NCI-H128 (cell line): ENCODE measurements around the gene PLEKHH3.
"Not testable (repeated sequence)": the region's sequence is repeated elsewhere in the genome, so short reads cannot be mapped to it uniquely, and the experiment has no call there.

Experiments
- DNase-seq: peaks from one replicate; lab custom pipeline; 2025; ENCODE audit not compliant: unreplicated experiment; lab: John Stamatoyannopoulos, UW

PLEKHH3 gene

DNA sequence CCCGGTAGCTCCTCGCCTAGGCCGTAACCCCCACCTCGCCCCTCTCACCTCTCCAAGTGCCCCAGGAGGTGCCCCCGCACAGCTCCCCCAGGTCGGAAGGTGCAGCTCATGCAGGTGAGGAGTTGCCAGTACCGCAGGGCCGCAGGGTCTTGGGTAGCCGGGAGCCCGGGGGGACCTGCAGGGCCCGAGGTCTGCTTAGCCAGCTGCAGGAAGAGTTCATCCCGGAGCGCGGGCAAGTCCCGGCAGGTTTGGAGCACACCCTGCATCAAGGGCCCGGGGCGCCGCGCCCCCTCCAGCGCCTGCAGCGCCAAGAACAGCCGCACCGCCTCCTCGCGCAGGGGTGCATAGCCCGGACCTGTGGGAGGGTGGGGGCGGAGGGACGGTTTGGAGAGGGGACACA lies 4.8 kb downstream of the PLEKHH3 start:
- no peak for DNase-seq

DNA sequence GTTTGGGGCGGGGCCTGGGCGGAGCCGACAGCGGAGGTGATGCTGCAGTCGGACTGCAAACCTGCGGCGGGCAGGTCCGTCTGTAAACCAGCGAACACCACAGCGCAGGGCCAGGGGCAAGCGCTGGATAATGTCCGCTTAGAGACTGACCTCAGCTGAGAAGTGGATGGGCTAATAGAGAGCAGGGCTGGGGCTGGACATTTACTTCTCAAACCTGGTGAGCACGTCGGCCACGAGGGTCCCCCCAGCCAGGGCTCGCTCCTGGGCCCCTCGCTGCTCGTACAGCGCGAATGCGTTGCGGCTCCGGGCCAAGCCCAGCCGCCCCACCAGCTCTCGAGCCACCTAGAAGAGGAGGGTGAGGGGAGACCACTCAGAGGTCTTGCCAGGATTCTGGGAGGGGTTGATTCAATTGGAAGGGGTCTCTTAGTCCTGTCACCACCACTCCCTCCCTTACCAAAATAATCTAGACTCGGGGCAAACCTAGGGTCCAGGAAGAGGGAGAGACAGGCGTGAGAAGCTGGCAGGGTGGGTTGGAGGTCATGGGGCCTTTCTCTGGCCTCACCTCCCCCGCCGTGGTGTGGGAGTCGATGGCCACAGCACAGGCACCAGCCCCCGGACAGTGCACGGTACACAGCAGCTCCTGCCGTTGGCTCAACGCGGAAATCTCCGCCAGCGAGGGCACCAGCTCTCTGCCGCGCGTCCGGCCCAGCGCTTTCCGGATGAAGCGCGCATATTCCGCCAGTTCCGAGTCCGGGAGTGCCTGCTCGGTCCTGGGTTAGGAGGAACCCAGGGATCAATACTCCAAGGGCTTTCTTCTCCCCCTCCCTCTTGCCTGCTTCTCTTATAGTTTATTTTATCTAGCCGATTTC lies 5.8 kb downstream of the PLEKHH3 start:
- no peak for DNase-seq

DNA sequence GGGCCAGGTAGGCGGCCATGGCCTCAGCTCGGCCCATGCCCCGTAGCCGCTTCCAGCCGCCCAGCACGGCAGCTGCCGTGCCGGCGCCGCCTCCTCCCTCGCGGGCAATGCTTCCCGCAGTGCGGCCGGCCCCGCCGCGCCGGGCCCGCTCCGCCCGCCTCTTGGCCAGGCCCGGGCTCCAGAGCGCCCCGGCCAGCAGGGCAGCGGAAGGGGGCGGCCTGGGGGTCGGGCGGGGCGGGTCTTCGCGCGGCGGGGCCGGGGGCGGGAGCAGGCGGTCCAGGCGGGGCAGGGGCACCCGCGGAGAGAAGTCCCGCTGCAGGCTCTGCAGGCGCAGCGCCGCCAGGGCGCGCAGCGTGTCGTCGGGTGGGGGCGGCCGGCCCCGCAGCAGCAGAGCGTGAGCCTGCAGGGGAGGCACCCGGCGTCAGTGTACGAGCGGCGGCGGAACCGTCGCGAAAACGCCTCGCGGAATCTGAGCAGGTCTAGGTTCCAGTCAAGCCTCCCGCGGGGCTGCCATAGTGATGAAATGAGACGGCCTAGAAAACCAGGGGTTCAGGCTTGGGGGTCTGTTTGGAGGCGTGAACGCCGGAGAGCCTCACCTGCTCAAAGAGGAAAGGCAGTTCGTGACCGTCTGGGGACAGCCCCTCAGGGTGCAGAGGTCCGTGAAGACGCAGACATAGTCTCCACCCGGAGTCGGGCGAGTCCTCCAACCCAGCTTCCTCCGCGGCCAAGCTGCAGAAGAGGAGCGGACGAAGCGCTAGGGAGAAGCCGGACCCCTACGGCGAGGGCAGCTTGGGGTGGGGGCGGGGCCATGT lies 6.6 kb downstream of the PLEKHH3 start:
- no peak for DNase-seq

DNA sequence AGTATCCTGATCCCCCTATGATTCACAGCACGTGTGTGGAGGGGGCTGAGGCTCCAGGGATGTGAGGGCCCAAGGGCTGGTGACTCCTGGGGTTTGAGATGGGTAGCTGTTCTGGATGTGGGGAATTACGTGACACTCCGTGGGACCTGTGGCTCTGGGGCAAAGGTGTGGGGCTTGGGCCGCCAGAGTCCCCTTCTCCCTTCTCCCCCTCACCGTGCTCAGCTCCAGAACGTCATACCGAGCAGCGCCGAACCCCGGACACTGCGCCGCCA lies 7.2 kb downstream of the PLEKHH3 start:
- no peak for DNase-seq

DNA sequence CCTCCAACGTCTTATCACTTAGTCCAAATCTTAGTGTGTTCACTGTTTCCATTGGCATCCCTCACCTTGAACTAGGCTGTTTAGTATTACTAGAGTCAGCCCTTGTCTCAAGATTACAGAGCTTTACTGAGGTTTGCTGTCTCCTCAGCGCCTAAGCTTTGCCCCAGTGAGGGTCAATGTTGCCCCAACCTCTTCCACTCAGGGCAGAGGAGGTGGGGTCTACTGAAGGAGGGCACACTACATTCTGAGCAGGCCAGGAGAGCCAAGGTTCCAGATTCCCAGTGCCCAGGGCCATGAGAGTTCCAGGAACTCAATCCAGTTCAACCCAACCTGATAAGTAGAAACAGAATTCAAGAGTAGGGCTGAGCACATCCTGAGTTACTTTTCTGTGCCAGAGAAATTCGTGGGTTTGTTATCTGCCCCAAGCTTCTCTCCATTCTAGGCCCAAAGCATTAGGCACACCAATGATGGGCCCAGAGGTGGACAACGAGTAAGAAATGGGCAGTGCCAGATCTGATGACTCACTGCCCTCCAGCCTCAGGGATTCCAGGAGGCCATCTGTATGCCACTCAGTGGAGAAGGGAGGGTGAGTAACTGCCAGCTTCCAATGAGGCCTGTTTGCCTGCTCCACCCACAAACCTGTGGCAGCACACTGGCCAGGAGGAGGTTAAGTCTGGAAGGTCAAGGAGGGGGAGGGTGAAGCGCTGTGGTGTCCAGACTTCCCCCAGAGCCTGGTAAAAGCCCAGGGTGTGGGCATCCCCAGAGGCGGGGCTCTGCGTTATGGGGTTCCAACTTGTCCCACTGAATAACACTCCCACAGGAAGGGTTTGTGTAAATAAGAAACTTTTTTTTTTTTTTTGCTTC lies 9.5 kb downstream of the PLEKHH3 start:
- DNase-seq: no peak

DNA sequence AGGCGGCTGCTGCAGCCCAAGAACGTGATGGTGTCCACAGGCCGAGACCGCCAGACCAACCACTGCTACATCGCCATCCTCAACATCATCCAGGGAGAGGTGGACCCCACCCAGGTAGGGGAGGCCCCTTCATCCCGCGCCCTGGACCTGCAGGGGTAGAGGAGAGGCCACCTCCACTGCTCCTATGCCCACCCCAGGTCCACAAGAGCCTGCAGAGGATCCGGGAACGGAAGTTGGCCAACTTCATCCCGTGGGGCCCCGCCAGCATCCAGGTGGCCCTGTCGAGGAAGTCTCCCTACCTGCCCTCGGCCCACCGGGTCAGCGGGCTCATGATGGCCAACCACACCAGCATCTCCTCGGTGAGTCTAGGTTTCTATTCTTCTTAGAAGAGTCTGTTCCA lies 10.7 kb downstream of the PLEKHH3 start:
- not testable (repeated sequence) for DNase-seq

DNA sequence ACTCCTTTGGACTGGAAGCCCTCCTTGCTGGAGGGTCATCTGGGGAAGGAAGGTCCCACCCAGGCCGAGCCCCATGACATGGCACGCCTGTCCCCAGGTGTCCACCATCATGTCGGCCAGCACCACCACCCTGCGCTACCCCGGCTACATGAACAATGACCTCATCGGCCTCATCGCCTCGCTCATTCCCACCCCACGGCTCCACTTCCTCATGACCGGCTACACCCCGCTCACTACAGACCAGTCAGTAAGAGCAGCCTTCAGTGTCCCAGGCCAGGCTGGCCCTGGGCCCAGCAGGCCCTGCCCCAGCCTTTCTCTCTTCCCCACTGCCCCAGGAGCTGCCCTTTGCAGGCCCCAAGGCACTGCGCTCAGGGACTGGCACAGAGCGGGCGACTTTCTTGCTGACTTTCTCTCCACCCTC lies 11.2 kb downstream of the PLEKHH3 start:
- DNase-seq: no peak

DNA sequence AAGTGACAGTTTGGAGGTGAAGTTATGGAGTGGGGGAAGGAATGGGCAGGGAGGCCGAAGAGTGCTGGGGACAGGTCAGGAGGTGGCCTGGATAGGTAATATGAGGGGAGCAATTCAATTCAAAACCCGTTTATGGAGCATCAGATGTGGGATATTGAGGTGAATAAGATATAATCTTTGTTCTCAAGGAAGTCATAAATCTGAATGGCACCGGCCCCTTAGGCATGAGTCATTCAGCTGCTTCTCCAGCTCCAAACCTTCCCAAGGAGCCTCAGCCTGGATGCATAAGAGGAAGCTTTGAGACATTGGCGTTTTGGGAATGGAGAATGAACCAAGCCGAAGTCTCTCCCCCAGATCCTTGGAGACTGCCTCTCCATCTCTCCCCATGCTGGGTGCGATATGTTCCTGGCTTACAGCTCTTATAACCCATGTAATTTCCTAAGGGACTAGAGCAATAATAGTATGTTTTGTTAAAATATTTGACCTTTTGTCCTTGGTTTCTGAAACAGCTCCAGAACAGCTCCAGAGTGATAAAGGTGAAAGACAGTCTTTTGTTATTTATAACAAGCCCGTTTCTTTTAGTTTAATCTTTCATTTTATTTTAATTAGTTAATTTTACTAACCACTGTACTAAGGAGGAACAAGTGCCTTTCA lies 16.0 kb downstream of the PLEKHH3 start:
- no peak for DNase-seq

DNA sequence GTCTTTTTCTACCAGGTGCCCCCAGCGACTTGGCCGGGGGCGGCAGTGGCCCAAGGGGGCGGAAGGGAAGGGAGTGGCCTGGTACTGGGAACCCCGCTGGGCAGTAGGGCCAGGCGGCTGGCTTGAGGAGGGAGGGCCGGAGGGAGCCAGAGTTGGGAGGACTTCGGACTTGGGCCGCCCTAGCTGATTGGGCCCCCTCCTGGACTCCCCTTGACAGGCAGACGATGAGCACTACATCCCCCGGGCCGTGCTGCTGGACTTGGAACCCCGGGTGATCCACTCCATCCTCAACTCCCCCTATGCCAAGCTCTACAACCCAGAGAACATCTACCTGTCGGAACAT lies 16.9 kb downstream of the PLEKHH3 start:
- DNase-seq: not testable (repeated sequence)

DNA sequence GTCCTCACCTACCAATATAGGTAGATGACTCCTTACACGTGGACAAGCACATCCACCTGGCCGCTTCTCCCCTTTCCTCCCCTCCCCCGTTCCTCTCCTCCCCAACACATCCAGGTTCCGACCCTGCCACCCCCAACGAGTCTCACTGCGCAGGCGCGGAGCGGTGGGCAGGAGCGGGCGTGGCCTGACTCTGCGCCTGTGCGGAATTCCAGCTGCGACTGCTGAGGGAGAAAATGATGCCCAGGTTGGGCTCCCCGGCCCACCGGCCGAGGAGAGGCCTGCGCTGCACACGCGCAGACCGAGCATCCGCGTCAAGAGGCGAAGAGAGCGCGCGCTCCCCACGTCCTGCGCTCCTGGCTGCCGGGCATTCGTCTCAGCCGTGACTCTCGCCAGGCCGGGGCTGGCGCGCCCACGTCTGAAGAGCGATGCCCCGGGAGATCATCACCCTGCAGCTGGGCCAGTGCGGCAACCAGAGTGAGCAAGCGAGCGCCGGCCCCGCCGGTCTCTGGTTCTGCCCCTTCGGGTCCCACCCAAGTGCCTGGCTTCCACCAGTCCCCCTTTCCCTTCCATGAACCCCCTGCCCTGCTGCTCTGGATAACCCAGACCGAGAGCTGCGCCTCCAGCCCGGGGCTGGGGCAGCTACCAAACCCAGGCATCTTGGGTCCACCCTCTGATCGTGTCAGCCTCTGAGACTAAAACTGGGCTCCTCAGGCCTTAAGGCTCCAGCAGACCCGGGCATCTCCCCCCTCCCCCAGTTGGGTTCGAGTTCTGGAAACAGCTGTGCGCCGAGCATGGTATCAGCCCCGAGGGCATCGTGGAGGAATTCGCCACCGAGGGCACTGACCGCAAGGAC lies 17.5 kb downstream of the PLEKHH3 start, which contains the start of gene TUBG2:
TUBG2 (plus strand) TSS at position 206 of the 853 bp plus-strand sequence; CDS start at position 426, 220 bp downstream.
- DNase-seq: peak; percentile 85

DNA sequence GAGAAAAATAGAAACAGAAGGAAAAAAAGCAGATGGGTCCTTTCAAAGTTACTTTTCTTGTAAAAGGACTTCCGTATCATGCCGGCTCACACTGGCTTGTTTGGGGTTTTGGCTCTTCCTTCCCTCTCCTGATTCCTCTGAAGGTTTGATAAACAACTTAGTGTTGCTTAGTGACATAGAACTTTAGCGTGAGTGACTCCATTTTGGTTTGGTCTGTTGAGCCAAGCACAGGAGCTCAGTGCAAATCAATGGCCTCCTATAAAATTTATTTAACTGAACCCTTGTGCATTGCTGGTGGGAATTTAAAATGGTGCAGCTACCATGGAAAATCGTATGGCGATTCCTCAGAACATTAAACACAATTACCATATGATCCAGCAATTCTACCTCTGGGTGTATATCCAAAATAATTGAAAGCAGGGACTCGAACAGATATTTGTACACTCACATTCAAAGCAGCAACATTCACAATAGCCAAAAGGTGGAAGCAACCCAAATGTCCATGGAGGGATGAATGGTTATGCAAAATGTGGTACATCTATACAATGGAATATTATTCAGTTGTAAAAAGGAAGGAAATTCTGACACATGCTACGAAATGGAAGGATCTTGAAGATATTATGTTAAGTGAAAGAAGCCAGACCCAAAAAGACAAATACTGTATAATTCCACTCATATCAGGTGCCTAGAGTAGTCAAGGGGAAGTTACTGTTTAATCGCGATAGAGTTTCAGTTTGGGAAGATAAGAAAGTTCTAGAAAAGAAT lies 18.8 kb downstream of the PLEKHH3 start:
- DNase-seq: no peak

DNA sequence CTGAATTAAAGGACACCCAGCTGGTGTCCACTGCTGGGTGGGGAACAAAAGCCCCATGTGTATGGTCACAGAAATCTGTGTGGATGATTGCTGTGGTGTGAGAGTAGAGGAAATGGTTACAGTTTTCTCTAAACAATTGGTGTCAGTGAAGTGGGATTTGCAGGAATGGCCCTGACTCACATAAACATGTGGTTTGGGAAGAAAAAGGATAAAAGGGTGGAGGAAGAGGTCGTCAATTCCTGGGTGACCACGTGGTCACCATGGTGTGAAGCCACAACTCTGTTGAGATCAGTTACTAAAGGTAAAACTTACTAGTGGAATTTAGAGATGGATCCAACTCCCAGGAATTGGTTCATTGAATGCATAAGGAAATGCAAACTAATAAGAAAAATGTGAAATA lies 21.3 kb downstream of the PLEKHH3 start:
- no peak for DNase-seq

DNA sequence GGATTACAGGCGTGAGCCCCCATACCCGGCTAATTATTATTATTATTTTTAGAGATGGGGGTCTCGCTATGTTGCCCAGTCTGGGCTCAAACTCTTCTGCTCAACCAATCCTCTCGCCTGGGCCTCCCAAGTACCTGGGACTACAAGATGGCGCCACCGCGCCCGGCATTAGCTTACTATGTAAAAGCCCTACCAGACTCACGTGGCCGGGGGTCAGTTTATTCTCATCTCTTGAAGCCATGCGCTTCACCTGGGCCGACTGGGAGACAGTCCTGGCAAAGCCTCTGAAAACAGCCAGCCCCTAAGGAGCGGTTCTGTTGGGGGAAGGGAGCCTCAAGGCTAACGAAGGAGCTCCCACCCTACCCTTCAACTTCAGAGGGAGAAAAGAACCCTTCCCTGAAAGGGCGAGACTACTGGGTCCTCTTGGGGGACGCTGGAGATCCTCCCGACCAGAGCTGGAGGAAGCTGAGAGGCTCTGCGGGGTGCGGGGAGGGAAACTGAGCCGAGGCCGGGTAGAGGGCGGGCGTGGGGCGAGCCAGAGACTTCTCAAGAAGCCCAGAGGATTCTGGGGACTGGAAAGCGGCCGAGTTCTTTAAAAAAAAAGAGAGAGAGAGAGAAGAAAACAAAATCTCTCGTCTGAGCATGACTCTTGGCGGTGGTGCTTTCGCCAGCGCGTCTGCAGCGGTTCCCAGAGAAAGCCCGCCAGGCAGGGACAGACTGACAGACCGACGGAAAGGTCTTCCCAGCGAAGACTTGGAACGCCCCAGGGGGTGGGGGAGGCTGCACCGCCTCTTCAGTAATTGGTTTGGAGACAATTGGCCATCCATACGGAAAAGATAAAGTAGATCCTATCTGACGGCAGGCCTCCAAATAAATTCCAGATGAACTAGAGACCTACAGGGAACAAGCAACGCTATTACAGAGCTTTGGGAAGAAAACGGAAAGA lies 23.3 kb downstream of the PLEKHH3 start:
- DNase-seq: no peak

DNA sequence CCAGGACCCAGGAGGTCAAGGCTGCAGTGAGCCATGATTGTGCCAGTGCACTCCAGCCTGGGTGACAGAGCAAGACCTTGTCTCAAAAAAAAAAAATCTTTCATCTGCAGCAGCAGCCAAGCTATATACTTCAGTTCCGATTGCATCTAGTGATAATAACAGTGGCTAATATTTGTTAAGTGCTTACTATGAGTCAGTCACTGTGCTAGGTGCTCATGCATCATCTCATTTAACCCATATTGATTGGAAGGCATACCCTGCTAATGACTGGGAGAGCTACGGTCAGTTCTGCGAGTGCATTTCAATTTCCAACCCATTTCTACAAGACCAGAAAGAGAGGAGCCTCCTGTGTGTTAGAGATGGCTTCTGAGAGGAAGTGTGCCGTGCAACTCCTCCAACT lies 25.4 kb downstream of the PLEKHH3 start:
- no peak for DNase-seq

DNA sequence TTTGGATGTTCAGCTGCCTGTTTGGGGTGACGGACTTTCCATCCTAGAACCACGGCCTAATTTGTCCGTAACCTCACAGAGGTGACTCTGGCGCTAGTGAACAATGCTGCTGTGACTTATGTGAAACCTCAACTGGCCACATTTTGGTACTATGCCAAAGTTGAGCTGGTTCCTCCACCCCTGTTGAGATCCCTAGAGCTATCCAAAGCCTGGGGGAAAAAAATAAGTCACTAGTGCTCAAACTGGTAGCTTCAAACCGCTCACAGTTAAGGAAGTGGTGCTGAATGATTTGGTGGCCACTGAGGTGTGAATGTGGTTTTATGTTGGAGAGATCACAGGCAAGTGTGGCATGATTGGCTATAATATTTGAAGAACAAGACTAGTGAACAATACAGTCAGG lies 29.0 kb downstream of the PLEKHH3 start:
- DNase-seq: no peak

DNA sequence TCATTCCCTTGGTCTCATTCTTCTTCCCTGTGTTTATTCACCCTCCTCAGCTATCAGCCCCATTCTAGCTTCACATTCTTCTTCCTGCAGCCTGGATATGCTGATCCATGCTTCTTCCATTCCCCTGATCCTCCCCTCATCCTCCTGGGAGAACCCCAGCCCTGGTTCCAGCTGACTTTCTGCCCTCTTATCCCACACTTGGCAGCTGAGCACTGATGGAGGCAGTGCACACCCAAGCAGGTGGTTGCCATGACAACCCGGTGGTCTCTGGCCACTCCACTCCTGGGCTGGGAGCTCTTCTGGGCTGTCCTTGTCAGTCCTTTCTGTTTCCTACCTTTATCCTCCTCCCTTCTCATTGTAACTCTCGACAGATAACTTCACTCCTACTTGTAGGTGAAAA lies 34.5 kb downstream of the PLEKHH3 start:
- no peak for DNase-seq

DNA sequence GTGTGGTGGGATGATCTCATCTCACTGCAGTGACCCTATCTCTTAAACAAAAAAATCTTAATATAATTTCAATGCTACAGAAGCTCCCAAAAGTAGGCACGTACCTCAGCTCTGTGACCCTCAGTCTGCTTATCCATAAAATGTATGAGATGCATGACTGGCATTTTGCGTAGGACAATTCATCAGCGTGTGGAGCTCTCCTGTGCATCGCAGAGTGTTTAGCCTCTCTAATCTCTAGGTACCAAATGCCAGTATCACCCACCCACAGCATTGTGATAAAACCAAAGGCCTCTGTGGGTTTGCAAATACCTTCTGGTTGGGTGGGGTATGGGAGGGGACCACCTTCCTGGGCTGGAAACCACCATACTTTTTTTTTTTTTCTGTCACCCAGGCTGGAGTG lies 36.7 kb downstream of the PLEKHH3 start:
- DNase-seq: no peak

DNA sequence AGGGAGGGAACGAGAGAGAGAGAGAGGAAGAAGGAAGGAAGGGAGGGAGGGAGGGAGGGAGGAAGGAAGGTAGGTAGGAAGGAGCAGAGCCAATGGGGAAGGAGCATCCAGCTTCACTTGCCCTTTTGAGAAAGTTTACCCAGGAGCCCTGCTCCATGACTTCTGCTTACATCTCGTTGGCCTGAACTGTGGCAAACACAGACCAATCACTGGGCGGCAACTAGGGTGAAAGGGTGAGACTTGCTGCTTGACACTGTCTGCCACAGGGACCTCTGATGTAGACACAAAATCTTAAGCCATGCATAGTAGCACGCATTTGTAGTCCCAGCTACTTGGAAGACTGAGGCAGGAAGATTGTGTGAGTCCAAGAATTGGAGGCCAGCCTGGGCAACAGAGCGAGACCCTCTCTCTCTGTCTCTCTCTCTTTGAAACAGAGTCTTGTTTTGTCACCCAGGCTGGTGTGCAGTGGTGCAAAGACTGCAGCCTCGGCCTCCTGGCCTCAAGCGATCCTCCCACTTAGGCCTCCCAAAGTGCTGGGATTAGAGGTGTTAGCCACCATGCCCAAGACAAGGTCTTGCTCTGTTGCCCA lies 37.2 kb downstream of the PLEKHH3 start:
- no peak for DNase-seq
